Measurements from ENCODE around the gene SP4.
A peak's percentile ranks its signal among the peaks of the same experiment; 100 is the strongest.

Gene SP4

GRCh38 chr7:21426286-21427181, 1.3 kb upstream of the SP4 start:
- TF ChIP-seq GATA1 (IDR thresholded peaks at IDR 0.05; ENCODE audit: low read depth, low read length): no peak
- TF ChIP-seq POLR2A (IDR thresholded peaks at IDR 0.05; ENCODE audit: low read length): no peak
- peak in 1 of 2 experiments; percentile 82 for DNase-seq

- TF ChIP-seq POLR2A (IDR thresholded peaks at IDR 0.05; ENCODE audit: low read length) (peak; percentile 87), GATA1 (IDR thresholded peaks at IDR 0.05; ENCODE audit: low read depth, low read length) (no peak)
- DNase-seq: peak; percentile 99 to 100
Observed at GRCh38 chr7:21427182-21427870, 557 bp upstream of the SP4 start.

GRCh38 chr7:21428659-21428941, 717 bp downstream of the SP4 start:
- no peak for TF ChIP-seq GATA1 (IDR thresholded peaks at IDR 0.05; ENCODE audit: low read depth, low read length)
- TF ChIP-seq POLR2A (IDR thresholded peaks at IDR 0.05; ENCODE audit: low read length): no peak
- DNase-seq: no peak

GRCh38 chr7:21429021-21429420, 1.1 kb downstream of the SP4 start:
- peak in 1 of 2 experiments; percentile 32 for DNase-seq
- TF ChIP-seq POLR2A (IDR thresholded peaks at IDR 0.05; ENCODE audit: low read length) (no peak), GATA1 (IDR thresholded peaks at IDR 0.05; ENCODE audit: low read depth, low read length) (no peak)

- peak; percentile 52 to 66 for DNase-seq
- TF ChIP-seq GATA1 (IDR thresholded peaks at IDR 0.05; ENCODE audit: low read depth, low read length): no peak
- TF ChIP-seq POLR2A (IDR thresholded peaks at IDR 0.05; ENCODE audit: low read length): peak; percentile 35
Observed at GRCh38 chr7:21429786-21430574, 2.1 kb downstream of the SP4 start.

GRCh38 chr7:21430575-21430954, 2.7 kb downstream of the SP4 start:
- TF ChIP-seq POLR2A (IDR thresholded peaks at IDR 0.05; ENCODE audit: low read length) (no peak), GATA1 (IDR thresholded peaks at IDR 0.05; ENCODE audit: low read depth, low read length) (no peak)
- DNase-seq: no peak

- no peak for TF ChIP-seq POLR2A (IDR thresholded peaks at IDR 0.05; ENCODE audit: low read length)
- TF ChIP-seq GATA1 (IDR thresholded peaks at IDR 0.05; ENCODE audit: low read depth, low read length): no peak
Observed at GRCh38 chr7:21443149-21443841, 15.4 kb downstream of the SP4 start.

GRCh38 chr7:21448974-21449373, 21.1 kb downstream of the SP4 start:
- TF ChIP-seq POLR2A (IDR thresholded peaks at IDR 0.05; ENCODE audit: low read length) (no peak), GATA1 (IDR thresholded peaks at IDR 0.05; ENCODE audit: low read depth, low read length) (no peak)
- DNase-seq: no peak

More at GRCh38 chr7:21443149-21443841, 15.4 kb downstream of the SP4 start:
- no peak for DNase-seq

GRCh38 chr7:21450076-21450475, 22.2 kb downstream of the SP4 start:
- TF ChIP-seq POLR2A (IDR thresholded peaks at IDR 0.05; ENCODE audit: low read length) (no peak), GATA1 (IDR thresholded peaks at IDR 0.05; ENCODE audit: low read depth, low read length) (no peak)
- no peak for DNase-seq

- no peak for TF ChIP-seq GATA1 (IDR thresholded peaks at IDR 0.05; ENCODE audit: low read depth, low read length)
- no peak for TF ChIP-seq POLR2A (IDR thresholded peaks at IDR 0.05; ENCODE audit: low read length)
- no peak for DNase-seq
Observed at GRCh38 chr7:21450941-21451340, 23.1 kb downstream of the SP4 start.

GRCh38 chr7:21454182-21454581, 26.3 kb downstream of the SP4 start:
- peak; percentile 26 to 33 for DNase-seq
- no peak for TF ChIP-seq GATA1 (IDR thresholded peaks at IDR 0.05; ENCODE audit: low read depth, low read length)
- TF ChIP-seq POLR2A (IDR thresholded peaks at IDR 0.05; ENCODE audit: low read length): no peak

- DNase-seq: no peak
- TF ChIP-seq POLR2A (IDR thresholded peaks at IDR 0.05; ENCODE audit: low read length) (no peak), GATA1 (IDR thresholded peaks at IDR 0.05; ENCODE audit: low read depth, low read length) (no peak)
Observed at GRCh38 chr7:21454906-21455305, 27.0 kb downstream of the SP4 start.

- DNase-seq: no peak
- no peak for TF ChIP-seq GATA1 (IDR thresholded peaks at IDR 0.05; ENCODE audit: low read depth, low read length)
- TF ChIP-seq POLR2A (IDR thresholded peaks at IDR 0.05; ENCODE audit: low read length): no peak
Observed at GRCh38 chr7:21461282-21461681, 33.4 kb downstream of the SP4 start.
